Suprapubic skin (tissue), 4 donors: ENCODE data around the gene USB1. TPM values are rescaled to one million over a fixed set of nuclear protein-coding genes. Genes with fewer than 3 reads are reported as not detected.

Experiments
- DNase-seq, 2 donors: peaks; one replicate each; pipeline ENCODE4 v3.0.0-alpha.2; 2019; ENCODE audit warnings: low spot score in 2 of 2
- H3K27ac ChIP-seq: fragments of 200-600 bp; sonication (generic); one replicate; pipeline ENCODE4 v1.5.1; 2019
- H3K27me3 ChIP-seq: fragments of 200-600 bp; sonication (generic); one replicate; pipeline ENCODE4 v1.5.1; 2019
- H3K36me3 ChIP-seq: fragments of 200-600 bp; sonication (generic); one replicate; pipeline ENCODE4 v1.5.1; 2019
- H3K4me1 ChIP-seq: fragments of 200-600 bp; sonication (generic); one replicate; pipeline ENCODE4 v1.5.1; 2019
- H3K4me3 ChIP-seq: fragments of 200-600 bp; sonication (generic); one replicate; pipeline ENCODE4 v1.5.1; 2019; ENCODE audit warnings: mild to moderate bottlenecking
- H3K9me3 ChIP-seq: fragments of 200-600 bp; sonication (generic); one replicate; pipeline ENCODE4 v1.5.1; 2019
- EP300 ChIP-seq: sonication (generic); formaldehyde crosslinking; IDR thresholded peaks from one replicate; pipeline ENCODE4 v1.6.1; 2017; ENCODE audit warnings: antibody characterized with exemption
- POLR2A ChIP-seq, 2 donors: fragments of 450-650 bp; IDR thresholded peaks; one replicate each; pipeline ENCODE4 v1.6.1; 2017; ENCODE audit warnings: antibody characterized with exemption in 2 of 2, mild to moderate bottlenecking in 2 of 2, moderate library complexity in 2 of 2
- POLR2AphosphoS5 ChIP-seq, 3 donors: sonication (generic); formaldehyde crosslinking; IDR thresholded peaks; one replicate each; pipeline ENCODE4 v1.6.1; 2017; ENCODE audit warnings: antibody characterized with exemption in 3 of 3
- WGBS: methylation state at CpG from one replicate; pipeline ENCODE4 v1.1.5; 2018; 5-methylcytosine and 5-hydroxymethylcytosine counted together
- total RNA-seq, 4 donors: library from RNA; depleted of rRNA; stranded (reverse); fragments of >200 nt; gene quantifications; one replicate each; pipeline ENCODE4 v1.1.0, GENCODE V29; 2016
- TF ChIP-seq, protein P1 (sequence below), 2 donors: fragments of 200-600 bp in 1 of 2; fragments of 450-650 bp in 1 of 2; sonication (generic) in 1 of 2; IDR thresholded peaks; one replicate each; pipeline ENCODE4 v1.5.1; 2016 to 2019; ENCODE audit warnings: antibody characterized with exemption in 2 of 2, mild to moderate bottlenecking in 1 of 2, moderate library complexity in 1 of 2

USB1 gene
- total RNA-seq, 4 donors from 2014 or later = 16.1 to 36.5 (median 19.8) TPM

DNA sequence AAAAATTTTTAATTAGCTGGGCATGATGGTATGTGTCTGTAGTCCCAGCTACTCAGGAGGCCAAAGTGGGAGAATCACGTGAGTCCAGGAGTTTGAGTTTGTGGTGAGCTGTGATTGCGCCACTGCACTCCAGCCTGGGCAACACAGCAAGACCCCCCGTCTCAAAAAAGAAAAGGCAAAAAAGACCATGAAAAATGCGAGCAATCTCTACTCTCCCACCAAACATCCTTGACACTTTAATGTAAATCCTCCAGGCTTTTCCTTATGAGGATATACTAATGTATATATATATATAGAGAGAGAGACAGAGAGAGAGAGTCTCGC, 52.4 kb downstream of the USB1 start:
- no peak for TF ChIP-seq EP300
- TF ChIP-seq POLR2AphosphoS5 (IDR thresholded peaks at IDR 0.05) = no peak
- TF ChIP-seq, protein P1, sequence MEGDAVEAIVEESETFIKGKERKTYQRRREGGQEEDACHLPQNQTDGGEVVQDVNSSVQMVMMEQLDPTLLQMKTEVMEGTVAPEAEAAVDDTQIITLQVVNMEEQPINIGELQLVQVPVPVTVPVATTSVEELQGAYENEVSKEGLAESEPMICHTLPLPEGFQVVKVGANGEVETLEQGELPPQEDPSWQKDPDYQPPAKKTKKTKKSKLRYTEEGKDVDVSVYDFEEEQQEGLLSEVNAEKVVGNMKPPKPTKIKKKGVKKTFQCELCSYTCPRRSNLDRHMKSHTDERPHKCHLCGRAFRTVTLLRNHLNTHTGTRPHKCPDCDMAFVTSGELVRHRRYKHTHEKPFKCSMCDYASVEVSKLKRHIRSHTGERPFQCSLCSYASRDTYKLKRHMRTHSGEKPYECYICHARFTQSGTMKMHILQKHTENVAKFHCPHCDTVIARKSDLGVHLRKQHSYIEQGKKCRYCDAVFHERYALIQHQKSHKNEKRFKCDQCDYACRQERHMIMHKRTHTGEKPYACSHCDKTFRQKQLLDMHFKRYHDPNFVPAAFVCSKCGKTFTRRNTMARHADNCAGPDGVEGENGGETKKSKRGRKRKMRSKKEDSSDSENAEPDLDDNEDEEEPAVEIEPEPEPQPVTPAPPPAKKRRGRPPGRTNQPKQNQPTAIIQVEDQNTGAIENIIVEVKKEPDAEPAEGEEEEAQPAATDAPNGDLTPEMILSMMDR (IDR thresholded peaks at IDR 0.05) = no peak
- no peak for TF ChIP-seq POLR2A (IDR thresholded peaks at IDR 0.05)
- WGBS = 91% methylated on average over 5 of the region's 5 CpGs
- H3K9me3 ChIP-seq = no peaks in the 10 kb centered on the region
- no peaks in the 10 kb centered on the region for H3K36me3 ChIP-seq
- H3K27ac ChIP-seq = no peak overlapping the region
- H3K27me3 ChIP-seq = no peaks in the 10 kb centered on the region
- no peak for DNase-seq
- H3K4me3 ChIP-seq = no peak overlapping the region
- H3K4me1 ChIP-seq = no peaks in the 10 kb centered on the region

DNA sequence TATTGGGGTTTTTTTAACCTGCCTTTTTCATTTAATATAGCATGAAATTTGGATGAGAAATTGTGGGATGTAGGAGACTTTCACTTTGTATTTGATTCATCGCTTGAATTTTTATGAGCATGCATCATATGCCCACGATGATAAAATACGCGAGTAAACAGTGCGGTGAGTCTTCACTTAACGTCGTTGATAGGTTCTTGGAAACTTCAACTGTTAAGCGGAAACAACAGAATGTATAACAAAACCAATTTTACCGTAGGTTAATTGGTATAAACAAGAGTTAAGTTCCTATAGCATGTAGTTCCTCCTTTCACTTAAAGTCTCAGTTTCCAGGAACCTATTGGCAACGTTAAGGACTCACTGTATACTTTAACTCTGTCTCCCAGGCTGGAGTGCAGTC, 53.1 kb downstream of the USB1 start:
- Histone ChIP-seq H3K27ac (no peak overlapping the region), H3K9me3 (no peaks in the 10 kb centered on the region), H3K4me1 (no peaks in the 10 kb centered on the region), H3K4me3 (no peak overlapping the region), H3K27me3 (no peaks in the 10 kb centered on the region), H3K36me3 (no peaks in the 10 kb centered on the region)
- DNase-seq = no peak
- WGBS = 82% methylated on average over 10 of the region's 10 CpGs
- TF ChIP-seq, protein P1 (IDR thresholded peaks at IDR 0.05) = no peak
- TF ChIP-seq EP300 = no peak
- no peak for TF ChIP-seq POLR2A (IDR thresholded peaks at IDR 0.05)
- no peak for TF ChIP-seq POLR2AphosphoS5 (IDR thresholded peaks at IDR 0.05)

GRCh38 chr16:58056580-58056979, 55.4 kb downstream of the USB1 start:
- no peaks in the 10 kb centered on the region for H3K27me3 ChIP-seq
- no peaks in the 10 kb centered on the region for H3K9me3 ChIP-seq
- no peaks in the 10 kb centered on the region for H3K4me1 ChIP-seq
- DNase-seq = no peak
- no peak for TF ChIP-seq POLR2AphosphoS5 (IDR thresholded peaks at IDR 0.05)
- TF ChIP-seq, protein P1 (IDR thresholded peaks at IDR 0.05) = no peak
- TF ChIP-seq EP300 = no peak
- no peak for TF ChIP-seq POLR2A (IDR thresholded peaks at IDR 0.05)
- no peaks in the 10 kb centered on the region for H3K36me3 ChIP-seq
- 63% methylated on average over 5 of the region's 5 CpGs for WGBS
- H3K4me3 ChIP-seq = no peak overlapping the region
- H3K27ac ChIP-seq = no peak overlapping the region

DNA sequence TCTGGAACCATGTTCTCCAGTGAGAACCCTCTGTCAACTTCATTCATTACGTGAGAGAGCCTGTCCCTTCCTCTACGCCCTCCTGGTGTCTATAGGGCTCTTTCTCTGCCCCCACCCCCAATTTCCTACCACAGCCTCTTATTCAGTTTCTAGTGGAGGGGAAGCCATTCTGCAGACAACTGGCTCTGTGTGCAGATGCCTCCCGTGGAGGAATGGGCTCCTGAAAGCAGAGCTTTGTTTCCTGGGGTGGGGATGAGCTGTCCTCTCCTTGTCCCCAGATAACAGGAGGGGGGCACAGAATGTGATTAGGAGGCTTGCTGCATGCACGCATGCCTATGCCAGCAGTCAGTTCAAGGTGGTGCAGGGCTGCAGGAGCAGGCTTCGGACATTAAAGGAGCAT, 55.9 kb downstream of the USB1 start:
- Histone ChIP-seq H3K36me3 (no peaks in the 10 kb centered on the region), H3K9me3 (no peaks in the 10 kb centered on the region), H3K4me3 (no peak overlapping the region), H3K4me1 (no peaks in the 10 kb centered on the region), H3K27ac (no peak overlapping the region), H3K27me3 (no peaks in the 10 kb centered on the region)
- 84% methylated on average over 5 of the region's 5 CpGs for WGBS
- TF ChIP-seq POLR2AphosphoS5 (IDR thresholded peaks at IDR 0.05) = no peak
- no peak for TF ChIP-seq EP300
- TF ChIP-seq, protein P1 (IDR thresholded peaks at IDR 0.05) = no peak
- TF ChIP-seq POLR2A (IDR thresholded peaks at IDR 0.05) = no peak
- no peak for DNase-seq

DNA sequence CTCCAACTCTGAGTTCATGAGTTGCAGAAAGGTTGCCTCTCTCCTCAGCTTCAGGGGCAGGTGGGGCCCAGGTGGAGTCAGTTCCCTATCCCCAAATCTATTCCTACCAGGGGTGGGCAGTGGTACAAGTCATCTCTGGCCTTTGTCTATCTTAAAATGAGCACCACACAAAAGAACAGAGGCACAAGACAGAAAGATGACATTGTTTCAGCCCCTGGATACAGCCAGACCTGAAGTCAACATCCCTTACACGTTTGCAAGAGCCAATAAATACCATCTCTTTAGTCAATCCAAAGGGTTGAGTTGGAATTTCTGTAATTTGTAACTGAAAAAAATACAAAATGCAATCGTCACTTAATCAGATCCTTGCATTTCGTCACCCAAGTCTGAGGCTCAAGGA, 56.6 kb downstream of the USB1 start:
- Histone ChIP-seq H3K9me3 (no peaks in the 10 kb centered on the region), H3K4me3 (no peak overlapping the region), H3K36me3 (no peaks in the 10 kb centered on the region), H3K27ac (no peak overlapping the region), H3K27me3 (no peaks in the 10 kb centered on the region), H3K4me1 (no peaks in the 10 kb centered on the region)
- WGBS = 71% methylated on average over 3 of the region's 3 CpGs
- no peak for TF ChIP-seq POLR2A (IDR thresholded peaks at IDR 0.05)
- TF ChIP-seq, protein P1 (IDR thresholded peaks at IDR 0.05) = no peak
- DNase-seq = no peak
